GM19328 (cell line): ENCODE measurements around the gene ACSL6.

Source experiments
- ATAC-seq: cut with Tn5 transposase; IDR thresholded peaks from one replicate; pipeline ENCODE4 v1.9.1; 2021; ENCODE audit warnings: mild to moderate bottlenecking, moderate library complexity; ENCODE audit not compliant: unreplicated experiment

The ACSL6 gene, protein sequence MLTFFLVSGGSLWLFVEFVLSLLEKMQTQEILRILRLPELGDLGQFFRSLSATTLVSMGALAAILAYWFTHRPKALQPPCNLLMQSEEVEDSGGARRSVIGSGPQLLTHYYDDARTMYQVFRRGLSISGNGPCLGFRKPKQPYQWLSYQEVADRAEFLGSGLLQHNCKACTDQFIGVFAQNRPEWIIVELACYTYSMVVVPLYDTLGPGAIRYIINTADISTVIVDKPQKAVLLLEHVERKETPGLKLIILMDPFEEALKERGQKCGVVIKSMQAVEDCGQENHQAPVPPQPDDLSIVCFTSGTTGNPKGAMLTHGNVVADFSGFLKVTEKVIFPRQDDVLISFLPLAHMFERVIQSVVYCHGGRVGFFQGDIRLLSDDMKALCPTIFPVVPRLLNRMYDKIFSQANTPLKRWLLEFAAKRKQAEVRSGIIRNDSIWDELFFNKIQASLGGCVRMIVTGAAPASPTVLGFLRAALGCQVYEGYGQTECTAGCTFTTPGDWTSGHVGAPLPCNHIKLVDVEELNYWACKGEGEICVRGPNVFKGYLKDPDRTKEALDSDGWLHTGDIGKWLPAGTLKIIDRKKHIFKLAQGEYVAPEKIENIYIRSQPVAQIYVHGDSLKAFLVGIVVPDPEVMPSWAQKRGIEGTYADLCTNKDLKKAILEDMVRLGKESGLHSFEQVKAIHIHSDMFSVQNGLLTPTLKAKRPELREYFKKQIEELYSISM

DNA sequence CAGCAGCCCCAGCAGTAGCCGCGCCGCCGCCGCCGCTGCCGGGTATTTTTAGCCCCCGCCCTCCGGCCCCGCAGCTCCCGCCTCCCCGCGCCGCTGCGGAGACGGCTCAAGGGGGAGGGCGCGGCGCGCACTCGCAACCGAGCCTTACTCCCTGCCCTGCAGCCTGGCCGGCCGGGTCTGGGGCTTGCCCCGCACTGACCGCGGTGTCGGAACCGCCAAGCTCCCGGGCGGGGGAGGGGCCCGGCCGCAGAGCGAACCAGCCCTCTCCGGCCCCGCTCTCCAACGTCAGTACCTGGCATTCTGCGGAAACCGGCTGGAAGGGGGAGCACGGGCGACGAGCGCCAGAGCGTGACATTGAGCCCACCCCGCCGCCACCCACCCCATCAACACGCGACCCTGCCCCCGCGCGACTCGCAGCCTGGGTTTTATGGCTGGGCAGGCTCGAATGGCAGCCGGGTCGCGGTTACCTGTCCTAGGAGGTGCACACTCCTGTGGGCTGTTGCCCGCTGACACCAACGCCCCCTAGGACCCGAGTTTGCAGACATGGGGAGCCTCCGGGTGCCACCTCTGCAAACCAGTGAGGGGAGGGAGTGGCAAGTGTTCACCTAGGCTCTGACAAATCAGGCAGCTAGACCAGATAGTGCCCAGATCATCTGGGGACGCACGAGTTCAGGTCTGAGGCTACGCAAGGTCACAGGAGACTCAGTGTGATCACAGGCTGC lies at the start of gene ACSL6:
ACSL6 (minus strand) TSS at position 37 of the 722 bp plus-strand sequence. CDS start 105 bp downstream, outside the sequence.
- no peak for ATAC-seq

- no peak for ATAC-seq
Measured at GRCh38 chr5:132060501-132061161, 49.2 kb upstream of the ACSL6 start, which contains the start of gene IL3. TSS of gene IL3 (plus strand) at chr5:132060655. CDS start at chr5:132060707, 52 bp downstream.

GRCh38 chr5:132059696-132060500 lies 48.4 kb upstream of the ACSL6 start:
- ATAC-seq = no peak

GRCh38 chr5:132059043-132059695 lies 47.7 kb upstream of the ACSL6 start:
- ATAC-seq = no peak

DNA sequence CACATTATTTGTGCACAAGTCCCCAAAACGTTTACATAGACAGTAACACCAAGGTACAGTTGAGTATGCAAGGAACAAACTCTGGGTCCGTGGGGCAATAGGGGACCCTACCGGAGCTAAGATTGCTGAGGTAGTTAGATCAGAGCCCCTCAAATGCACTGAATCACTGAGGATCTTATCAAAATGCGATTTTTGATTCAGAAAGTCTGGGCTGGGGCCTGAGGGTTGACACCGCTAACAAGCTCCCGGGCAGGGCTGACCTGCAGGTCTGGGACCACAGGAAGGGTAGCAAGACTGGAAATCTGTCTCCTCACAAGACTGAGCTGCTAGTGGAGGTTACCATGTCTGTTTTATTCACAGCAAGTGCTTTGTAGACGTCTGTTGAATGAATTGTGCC lies 47.2 kb upstream of the ACSL6 start:
- ATAC-seq = no peak

GRCh38 chr5:132057498-132058255 lies 46.2 kb upstream of the ACSL6 start:
- no peak for ATAC-seq

GRCh38 chr5:132056610-132057497 lies 45.4 kb upstream of the ACSL6 start:
- no peak for ATAC-seq

DNA sequence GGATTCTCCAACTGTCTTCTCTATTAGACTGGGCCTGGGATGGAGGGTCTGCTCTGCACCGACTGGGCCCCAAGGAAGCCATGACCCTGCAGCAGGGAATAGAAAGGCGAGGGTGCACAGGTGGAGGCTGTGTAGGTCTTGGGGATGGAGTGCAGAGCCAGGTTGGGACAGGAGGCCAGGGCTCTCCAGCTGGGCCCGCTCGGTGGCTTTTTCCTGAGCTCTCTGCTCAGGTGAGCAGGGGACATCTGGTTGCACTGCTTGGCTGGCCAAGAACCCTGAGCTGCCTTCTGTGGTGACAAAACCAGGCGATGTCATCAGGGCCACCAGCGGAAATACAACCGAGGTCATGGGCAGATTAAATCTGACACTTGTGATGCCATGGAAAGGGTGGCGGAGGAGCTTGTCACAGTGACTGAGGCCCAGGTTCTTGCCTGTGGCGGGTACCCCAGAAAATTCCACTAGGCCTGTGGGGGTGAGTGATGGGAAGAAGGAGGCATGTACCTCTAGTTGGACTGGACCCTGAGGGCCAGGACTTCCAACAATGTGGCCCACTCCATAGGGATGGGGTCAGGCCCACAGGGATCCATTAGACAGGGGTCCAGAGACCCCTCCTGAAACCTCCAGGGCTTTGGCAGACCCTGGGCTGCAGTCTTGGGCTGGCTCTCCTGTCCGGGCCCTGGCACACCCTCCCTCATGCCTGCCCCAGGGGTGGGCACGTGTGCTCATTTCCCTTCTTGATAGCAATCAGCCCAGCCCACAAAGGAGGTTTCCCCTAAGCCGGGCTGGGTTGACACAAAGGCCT lies 44.6 kb upstream of the ACSL6 start:
- ATAC-seq = no peak

GRCh38 chr5:132055441-132055807 lies 44.0 kb upstream of the ACSL6 start:
- no peak for ATAC-seq

DNA sequence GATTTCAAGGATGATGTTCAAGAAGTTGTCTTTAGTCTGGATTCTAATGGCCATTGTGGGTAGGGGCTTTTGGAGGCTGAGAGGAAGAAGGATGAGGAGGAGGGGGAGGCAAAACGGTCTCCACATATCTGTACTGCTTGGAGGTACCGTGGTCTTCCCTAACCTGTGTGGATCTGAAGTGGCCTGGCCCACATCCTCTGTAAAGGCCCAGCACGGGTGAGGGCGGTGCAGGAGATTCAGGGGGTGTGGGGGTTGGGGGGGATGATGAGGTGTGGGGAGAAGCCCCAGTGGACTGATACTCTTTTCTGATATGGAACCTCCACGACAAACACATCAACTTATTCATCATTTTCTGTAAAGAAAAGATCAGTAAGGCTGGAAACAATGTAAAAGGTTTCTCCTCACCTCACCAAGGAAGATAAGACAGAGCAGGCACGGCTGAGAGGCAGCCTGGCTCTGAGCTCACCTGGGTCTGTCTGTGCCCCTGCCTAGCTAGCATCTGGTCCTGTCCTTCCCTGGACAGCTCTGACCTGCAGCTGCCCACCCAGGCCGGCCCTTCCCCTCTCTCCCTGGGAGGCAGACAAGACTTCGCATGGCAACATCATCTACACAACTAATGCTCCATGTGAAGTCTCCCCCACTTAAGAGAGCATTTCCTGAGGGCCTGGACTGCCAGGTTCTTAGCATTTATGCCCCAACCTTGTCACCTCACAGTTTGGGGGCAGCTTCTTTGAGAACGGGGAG lies 43.4 kb upstream of the ACSL6 start:
- ATAC-seq = no peak

GRCh38 chr5:132054031-132054696 lies 42.7 kb upstream of the ACSL6 start:
- no peak for ATAC-seq

DNA sequence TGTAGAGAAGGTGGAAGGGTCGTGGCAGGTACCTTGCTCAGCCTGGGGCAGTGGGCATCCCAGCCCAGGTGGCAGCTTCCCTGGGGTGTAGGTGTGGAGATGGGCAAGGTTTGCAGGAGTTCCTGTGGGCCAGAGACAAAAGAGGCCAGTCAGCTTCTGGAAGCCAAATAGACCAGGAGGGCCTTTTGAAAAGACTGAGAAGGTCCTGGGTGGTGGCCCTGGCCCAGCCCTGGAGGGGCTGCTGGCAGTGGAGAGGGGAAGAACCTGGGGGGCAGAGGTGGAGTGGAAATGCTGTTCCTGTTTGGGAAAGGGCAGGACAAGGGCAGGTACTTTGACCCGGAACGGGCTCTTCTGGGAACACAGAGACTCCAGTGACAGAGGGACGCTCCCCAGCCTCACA lies 42.0 kb upstream of the ACSL6 start:
- ATAC-seq = no peak

DNA sequence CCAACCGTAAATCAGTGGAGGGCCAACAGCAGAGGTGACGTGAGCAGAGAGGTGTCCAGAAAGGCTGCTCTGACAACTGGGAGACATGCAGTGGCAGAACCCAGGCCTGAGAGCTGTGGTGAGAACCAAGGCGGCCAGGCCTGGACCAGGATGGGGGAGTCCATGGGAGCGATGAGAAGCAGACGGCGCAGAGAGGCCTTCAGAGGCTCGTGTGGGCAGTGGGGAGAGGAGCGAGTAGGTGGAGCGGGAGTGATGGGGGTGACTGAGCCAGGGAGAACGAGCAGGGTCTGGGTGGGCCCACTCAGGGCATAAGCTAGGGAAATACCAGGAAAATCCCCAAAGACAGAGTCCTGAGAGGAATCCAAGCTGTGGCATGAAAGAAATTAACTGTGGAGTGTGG lies 41.1 kb upstream of the ACSL6 start:
- ATAC-seq = no peak

GRCh38 chr5:132050661-132051552 lies 39.4 kb upstream of the ACSL6 start:
- ATAC-seq = no peak

GRCh38 chr5:132050136-132050535 lies 38.7 kb upstream of the ACSL6 start:
- no peak for ATAC-seq
